SKM-1 (cell line): ENCODE data around the gene FUCA2.
"Not testable (repeated sequence)": the region's sequence is repeated elsewhere in the genome, so short reads cannot be mapped to it uniquely, and the experiment has no call there.

ENCODE experiments used
- DNase-seq: peaks from one replicate; lab custom pipeline; 2025; ENCODE audit not compliant: unreplicated experiment; lab: John Stamatoyannopoulos, UW

The FUCA2 gene

GRCh38 chr6:143505111-143505510 lies 6.4 kb downstream of the FUCA2 start:
- DNase-seq = no peak

- no peak for DNase-seq
Measured at GRCh38 chr6:143504369-143504768, 7.2 kb downstream of the FUCA2 start.

DNA sequence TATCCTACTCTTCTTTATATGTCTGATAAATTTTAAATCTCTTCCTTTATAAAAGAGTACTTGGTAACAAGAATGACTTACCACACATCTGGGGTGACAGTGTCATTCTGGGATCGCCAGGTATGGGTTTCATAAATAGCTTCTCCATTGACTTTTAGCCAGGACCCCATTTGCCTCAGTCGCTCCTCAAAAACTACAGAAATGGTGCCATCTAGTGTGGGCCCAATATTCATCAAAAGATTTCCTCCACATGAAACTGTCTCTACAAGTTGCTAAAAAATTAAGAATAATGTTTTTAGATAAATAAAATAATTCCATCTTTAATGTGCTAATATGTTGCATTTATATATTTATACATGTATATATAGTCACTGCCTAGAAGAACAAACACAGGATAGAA lies 9.7 kb downstream of the FUCA2 start:
- DNase-seq = no peak

DNA sequence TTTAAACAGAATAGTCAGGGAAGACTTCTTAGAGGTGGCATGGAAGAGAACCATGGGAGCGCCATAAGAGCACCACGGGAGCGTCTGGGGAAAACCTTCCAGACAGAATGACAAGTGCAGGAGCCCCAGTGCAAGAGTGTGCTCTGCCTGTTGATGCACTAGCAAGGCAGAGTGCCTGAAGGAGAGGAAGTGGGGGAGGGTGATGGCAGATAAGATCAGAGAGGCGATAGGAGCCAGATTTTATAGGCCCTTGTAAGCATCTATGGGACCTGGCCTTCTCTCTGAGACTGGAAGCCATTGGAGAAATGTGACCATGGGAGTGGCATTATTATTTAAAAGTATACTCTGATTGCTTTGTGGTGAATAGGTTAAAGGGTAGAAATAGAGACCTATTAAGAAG lies 13.1 kb downstream of the FUCA2 start:
- DNase-seq = no peak

DNA sequence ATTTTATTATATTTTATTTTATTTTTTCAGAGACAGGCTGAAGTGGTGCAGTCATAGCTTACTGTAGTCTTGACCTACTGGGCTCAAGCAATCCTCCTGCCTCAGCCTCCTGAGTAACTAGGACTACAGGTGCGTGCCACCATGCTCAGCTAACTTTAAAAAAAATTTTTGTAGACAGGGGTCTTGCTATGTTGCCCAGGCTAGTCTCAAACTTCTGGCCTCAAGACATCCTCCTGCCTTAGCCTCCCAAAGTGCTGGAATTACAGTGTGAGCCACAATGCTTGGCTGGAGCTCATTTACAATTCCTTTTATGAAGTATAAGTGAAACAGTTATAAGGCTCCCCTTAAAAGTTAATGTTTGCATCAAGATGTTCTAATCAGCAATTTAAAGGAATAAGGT lies 14.5 kb downstream of the FUCA2 start:
- DNase-seq = no peak

DNA sequence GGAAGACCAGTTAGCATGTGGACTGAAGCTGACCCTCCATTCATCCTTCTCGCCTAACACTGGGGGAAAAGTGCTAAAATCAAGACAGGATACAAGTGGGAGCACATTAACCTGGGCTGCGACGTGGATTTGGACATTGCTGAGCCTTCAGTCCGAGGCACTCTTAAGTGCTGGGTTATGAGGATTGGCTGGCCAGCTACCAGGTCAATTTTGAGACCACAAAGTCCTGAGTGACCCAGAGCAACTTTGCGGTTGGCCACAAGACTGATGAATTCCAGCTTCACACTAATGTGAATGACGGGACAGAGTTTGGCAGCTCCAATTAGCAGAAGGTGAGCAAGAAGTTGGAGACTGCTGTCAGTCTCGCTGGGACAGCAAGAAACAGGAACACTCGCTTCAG lies 20.7 kb downstream of the FUCA2 start:
- no peak for DNase-seq

DNA sequence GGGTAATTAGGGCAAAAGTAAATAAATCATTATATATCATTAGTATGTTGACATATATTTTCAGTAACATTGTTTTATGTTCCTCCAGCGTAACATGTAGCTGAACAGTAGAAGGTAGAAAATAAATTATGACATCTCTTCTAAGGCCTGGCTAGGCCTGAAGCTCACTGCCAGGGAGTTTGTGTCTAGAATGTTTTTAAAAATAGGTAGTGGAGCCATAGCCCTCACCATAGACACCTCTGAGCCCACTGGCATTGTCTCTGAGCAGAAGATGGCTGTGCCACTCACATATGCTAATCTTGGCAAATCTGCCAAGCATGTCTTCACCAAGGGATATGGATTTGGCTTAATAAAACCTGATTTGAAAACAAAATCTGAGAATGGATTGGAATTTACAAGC lies 21.3 kb downstream of the FUCA2 start:
- no peak for DNase-seq

DNA sequence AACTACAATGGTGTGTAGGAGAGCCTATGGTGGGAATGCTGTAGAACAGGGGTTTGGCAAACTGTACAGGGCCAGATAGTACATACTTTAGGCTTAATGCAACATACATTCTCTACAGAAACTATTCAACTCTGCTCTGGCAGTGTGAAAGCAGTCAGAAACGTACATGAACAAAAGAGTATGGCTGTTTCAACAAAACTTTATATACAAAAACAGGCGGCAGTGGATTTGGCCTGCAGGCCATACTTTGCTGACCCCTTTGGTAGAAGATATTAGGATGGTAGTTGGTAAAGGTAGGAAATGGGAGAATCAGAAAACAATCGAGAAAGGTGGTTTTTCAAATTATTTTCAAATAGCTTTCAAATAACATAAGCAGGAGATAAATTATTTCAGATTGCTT lies 24.8 kb downstream of the FUCA2 start:
- DNase-seq = no peak

GRCh38 chr6:143485967-143486366 lies 25.6 kb downstream of the FUCA2 start:
- no peak for DNase-seq

DNA sequence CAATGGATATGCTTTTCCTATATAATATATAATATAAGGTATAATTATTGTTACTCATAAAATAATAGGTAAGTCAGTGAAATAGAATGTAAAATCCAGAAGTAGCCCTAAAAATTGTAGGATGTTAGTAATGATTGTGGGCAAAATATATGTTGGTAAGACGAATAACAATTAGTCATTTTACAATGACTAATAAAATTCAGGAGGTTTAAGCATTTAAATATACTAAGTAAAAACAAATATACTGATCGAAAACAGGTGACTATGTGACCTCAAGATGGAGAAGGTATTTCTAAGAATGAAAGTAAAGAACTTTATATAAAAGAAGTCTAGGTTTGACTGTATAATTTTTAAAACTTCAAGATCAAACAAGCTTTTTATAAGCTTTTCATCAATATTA lies 28.9 kb downstream of the FUCA2 start:
- no peak for DNase-seq

DNA sequence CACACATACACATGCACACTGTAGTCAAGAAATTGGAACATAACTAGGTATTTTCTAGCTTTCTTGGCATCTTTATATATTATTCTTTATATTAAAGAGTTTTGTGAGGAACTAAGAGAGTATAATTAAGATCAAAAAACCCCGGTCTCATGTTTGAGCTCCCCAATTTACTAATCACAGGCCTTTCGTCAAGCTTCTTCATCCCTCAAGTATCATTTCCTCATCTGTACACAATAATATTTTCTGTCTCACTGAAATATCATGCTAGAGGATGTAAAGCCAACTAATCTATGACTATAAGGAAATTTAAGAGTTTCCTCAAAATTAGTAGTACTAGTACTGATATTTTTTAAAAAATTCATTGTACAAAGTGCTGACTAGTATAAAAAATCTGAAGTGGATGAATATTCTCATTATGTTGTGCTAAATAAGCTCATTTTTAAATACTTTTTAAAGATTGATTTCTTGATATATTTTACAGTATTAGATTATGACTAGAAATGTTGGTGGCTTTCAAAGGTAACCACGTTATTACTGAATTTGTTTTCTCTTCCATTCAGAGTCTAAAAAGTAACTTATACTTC lies 32.9 kb downstream of the FUCA2 start:
- no peak for DNase-seq

DNA sequence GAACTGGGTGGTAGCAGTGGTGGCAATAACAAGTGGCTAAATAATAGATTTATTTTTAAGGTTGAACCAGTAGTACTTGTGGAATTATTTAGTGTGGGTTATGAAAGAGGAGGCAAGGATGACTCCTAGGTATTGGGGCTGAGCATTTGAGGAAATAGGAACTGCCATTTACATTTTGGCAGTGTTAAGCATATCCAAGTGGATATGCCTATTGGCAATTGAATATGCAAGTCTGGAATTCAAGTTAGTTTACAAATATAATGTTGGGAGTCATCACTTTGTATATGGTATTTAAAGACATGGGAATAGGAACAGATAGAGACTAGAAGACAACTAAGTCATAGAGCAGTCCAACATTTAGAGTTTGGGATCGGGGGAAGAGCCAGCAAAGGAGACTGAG lies 35.0 kb downstream of the FUCA2 start:
- DNase-seq = no peak

DNA sequence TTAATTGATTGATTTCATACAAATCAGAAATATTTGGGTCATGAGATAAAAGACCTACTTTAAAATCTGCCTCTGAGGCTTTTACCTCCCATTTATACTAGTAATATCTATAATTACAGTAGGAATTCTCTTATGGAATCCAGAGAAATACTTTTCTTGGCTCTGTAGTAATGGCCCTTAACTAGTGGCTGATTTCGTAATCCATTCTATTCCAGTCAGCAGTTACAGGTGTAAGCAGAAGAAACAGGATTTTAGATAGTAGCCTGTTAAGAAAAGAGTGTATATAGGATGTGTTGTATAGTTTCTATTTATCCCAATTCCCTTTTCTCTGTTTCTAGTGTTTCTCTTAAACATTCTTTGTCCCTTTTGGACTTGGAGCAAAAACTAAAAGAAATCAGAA lies 39.7 kb downstream of the FUCA2 start:
- DNase-seq = no peak

DNA sequence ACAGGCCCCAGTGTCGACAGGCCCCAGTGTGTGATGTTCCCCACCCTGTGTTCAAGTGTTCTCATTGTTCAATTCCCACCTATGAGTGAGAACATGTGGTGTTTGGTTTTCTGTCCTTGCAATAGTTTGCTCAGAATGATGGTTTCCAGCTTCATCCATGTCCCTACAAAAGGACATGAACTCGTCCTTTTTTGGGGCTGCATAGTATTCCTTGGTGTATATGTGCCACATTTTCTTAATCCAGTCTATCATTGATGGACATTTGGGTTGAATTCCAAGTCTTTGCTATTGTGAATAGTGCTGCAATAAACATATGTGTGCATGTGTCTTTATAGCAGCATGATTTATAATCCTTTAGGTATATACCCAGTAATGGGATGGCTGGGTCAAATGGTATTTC lies 42.7 kb downstream of the FUCA2 start:
- not testable (repeated sequence) for DNase-seq

DNA sequence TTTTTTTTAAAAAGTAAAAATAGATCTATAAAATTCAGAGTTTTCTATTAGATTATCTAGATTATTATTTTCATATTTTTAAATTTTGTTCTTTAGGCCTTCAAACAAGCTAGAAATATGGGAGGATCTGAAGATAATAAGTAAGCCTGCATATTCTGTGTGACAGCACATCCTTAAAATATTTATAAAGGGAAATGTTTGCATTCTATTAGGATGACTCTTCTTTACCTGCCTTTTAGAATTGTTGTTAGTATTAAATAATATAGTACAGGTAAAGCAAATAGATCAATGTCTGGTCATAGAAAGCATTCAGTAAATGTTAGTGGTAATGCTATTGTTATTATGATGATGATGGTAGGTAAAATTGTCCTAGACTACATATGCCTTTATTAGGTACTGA lies 43.5 kb downstream of the FUCA2 start:
- no peak for DNase-seq

GRCh38 chr6:143465546-143465945 lies 46.0 kb downstream of the FUCA2 start:
- DNase-seq = no peak

GRCh38 chr6:143457563-143458359 lies 53.8 kb downstream of the FUCA2 start:
- no peak for DNase-seq

GRCh38 chr6:143451531-143451930 lies 60.0 kb downstream of the FUCA2 start:
- DNase-seq = peak; percentile 8

DNA sequence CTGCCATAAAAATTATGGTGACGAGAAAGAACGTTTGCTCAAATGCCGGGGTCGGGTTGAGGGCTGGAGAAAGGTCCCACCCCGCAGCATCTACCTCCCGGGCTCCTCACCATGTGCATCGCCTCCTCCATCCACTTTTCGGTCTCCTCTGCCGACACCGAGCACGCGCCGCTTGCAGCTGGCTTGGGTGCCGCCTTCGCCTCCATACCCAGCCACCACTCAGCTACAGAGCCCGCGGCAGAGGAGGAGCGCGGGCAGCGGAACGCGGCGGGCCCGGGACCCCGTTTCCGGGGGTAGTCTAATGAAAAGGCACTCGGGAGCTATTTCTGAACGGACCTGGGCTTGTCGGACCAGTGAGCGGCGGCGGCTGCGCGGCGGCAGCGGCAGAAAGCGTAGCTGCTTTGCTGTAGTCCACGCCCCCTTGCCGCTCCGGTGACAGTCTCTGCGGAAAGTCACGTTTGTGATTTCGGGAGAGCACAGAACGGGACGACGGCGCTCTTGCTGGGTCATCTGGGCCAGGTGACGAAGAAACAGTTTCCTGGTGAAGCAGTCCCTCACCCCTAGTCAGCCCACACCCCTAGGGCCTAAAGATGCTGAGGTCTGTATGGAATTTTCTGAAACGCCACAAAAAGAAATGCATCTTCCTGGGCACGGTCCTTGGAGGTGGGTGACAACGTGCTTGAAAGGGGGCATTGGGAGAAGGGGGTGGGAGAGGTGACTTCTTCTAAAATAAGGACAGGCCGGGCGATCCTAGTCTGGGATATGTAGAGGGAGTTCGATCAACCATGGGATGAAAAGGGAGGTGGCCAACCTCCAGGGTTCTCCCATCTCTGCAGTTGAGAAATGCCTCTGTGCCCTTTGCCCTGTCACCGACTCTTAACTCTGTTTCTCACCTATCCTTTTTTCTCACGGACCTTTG lies 60.8 kb downstream of the FUCA2 start, which contains the start of the genes ADAT2 and PEX3:
TSS of gene ADAT2 (minus strand) at position 243 of the 919 bp plus-strand sequence. CDS start at position 206, 37 bp downstream.
TSS of gene PEX3 (plus strand) at position 353 of the 919 bp plus-strand sequence. CDS start at position 591, 238 bp downstream.
- DNase-seq = peak; percentile 89

DNA sequence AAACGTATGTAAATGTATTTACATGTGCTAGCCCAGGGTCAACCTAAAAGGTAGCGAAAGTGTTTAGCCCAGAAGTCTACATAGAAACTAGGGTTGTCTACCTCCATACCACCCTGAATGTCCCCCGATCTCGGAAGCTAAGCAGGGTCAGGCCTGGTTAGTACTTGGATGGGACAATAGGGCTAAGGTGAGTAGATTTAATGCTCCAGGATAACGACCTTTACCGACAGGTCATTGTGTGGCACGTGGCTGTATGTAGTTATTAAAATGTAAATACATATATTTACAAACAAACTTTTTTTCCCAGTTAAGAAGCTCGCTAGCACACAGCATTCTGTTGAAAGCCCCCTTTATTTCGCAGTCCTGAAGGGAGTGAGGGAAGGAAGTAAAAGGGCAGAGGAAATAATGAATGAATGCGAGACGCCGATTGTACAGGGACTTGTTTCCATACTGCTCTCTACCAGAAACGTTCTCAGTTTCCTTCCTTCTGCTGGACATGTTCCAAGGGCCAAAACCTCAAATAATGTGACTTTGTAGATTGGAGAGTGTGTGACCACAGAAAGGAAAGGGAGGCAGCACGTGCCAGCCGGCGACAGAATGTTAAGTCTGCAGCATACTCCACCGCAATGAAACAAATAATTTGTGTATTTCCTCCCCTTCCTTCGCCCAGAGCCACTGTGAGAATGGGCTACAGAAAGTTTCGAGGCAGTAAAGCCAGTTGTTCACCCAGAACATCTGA lies 61.6 kb downstream of the FUCA2 start:
- DNase-seq = peak; percentile 20
